GF-D8 (cell line): ENCODE measurements around the gene GPATCH1.
"Not testable (repeated sequence)": the region's sequence is repeated elsewhere in the genome, so short reads cannot be mapped to it uniquely, and the experiment has no call there.

Source experiments
- DNase-seq: peaks from one replicate; lab custom pipeline; 2025; lab: John Stamatoyannopoulos, UW

Gene GPATCH1

DNA sequence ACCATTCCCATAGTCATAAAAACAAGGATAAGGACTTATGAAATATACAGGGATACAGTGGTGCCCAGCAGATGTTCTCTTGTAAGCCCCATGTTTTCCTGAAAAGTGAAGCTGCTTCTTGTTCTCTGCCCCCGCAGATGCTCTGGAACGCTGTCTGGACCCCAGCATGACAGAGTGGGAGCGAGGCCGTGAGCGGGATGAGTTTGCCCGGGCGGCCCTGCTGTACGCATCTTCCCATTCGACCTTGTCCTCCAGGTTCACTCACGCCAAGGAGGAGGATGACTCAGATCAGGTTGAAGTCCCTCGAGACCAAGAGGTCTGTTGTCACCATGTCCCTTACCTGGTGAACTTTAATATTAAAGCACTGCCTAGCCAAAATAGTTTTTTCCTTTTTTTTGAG, 30.6 kb downstream of the GPATCH1 start:
- no peak for DNase-seq

GRCh38 chr19:33114312-33114711, 33.3 kb downstream of the GPATCH1 start:
- DNase-seq, result no peak

- no peak for DNase-seq
These were observed 36.5 kb downstream of the GPATCH1 start for GRCh38 chr19:33117501-33117900.

- DNase-seq, result no peak
These were observed 37.7 kb downstream of the GPATCH1 start for GRCh38 chr19:33118643-33119042.

DNA sequence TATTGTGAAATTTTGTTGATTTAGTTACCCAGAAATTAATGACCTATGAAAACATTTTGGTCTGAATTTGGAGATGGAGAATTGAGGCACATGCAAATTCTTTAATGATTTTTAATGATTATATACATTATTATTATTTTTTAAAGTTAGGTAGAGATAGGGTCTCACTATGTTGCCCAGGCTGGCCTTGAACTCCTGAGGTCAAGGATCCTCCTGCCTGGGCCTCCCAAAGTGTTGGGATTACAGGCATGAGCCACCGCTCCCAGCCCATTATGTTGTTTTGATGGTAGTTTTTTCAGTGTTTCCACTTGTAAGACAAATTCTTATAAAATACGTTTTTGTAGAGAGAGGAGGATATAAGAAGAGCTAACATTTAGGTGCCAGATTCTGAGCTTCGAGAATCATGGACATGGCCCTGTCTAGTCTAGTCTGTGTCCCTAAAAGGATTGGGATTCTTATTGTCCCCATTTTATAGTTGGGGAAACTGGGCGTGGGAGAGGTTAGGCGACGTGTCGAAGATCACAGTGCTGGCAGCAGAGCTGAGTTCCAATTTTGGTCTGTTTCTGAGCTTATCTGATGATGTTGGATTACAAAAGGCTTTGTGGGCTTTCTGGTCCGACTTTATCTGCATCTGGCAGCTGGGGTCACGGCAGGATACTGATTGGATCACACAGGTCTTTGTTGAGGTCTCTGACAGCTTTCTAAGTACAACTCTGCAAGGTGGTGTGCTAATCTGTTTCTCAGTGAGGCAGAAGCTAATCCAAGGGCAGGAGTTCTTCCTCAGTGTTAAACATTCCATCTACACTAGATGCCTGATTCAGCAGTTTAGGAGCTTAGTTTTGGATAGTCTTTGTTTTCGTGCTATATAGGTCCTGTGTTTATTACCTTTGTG, 43.5 kb downstream of the GPATCH1 start:
- peak; percentile 97 for DNase-seq

GRCh38 chr19:33125929-33126388, 45.0 kb downstream of the GPATCH1 start:
- DNase-seq, result peak; percentile 35

DNA sequence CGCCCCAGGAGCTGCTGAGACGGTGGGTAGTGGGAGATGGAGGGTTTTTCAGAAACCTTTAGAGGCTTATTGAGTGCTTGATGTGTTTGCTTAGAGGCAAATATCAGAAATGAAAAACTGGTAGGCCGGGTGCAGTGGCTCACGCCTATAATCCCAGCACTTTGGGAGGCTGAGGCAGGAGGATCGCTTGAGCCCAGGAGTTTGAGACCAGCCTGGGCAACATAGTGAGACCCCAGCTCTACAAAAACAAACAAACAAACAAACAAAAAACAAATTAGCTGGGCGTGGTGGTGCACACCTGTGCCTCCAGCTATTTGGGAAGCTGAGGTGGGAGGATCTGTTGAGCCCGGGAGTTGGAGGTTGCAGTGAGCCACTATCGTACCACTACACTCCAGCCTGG, 45.7 kb downstream of the GPATCH1 start:
- DNase-seq, result not testable (repeated sequence)

- no peak for DNase-seq
These were observed 48.9 kb downstream of the GPATCH1 start for GRCh38 chr19:33129901-33130300.

DNA sequence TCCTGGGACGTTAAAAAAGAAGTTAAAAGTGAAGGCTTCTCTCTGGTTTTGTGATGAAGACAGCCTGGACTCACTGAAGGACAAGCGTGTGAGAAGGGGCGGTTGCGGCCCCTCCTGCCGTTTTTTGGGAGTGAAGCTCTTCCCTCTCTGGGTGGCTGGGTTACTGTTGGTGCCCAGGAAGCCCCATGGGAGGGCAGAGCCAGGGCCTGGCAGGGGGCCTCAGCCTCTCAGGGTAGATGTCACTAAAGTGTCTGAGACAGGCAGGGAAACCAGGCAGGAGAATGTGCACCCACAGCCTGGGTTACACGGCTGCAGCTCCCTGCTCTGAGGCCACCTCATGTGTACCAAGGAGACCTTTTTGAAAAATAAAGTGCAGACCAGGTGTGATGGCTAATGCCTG, 49.5 kb downstream of the GPATCH1 start:
- DNase-seq, result no peak

DNA sequence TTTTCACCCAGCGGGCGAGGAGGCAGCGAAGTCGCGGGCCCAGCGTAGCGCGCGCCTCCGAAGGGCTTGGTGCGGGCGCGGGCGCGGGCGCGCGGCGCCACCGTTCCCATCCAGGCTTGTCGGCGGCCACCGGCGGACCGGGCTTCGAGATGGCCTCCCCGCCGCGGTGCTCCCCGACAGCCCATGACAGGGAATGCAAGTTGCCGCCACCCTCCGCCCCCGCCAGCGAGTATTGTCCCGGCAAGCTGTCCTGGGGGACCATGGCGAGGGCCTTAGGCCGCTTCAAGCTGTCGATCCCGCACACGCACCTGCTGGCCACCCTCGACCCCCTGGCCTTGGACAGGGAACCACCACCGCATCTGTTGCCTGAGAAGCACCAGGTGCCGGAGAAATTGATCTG, 51.0 kb downstream of the GPATCH1 start, which contains the start of gene WDR88:
WDR88 (plus strand) TSS at position 94 of the 400 bp plus-strand sequence; CDS start at position 150, 56 bp downstream.
- no peak for DNase-seq

GRCh38 chr19:33132425-33132824, 51.4 kb downstream of the GPATCH1 start:
- DNase-seq, result no peak

- DNase-seq, result no peak
These were observed 52.6 kb downstream of the GPATCH1 start for GRCh38 chr19:33133438-33134031.

DNA sequence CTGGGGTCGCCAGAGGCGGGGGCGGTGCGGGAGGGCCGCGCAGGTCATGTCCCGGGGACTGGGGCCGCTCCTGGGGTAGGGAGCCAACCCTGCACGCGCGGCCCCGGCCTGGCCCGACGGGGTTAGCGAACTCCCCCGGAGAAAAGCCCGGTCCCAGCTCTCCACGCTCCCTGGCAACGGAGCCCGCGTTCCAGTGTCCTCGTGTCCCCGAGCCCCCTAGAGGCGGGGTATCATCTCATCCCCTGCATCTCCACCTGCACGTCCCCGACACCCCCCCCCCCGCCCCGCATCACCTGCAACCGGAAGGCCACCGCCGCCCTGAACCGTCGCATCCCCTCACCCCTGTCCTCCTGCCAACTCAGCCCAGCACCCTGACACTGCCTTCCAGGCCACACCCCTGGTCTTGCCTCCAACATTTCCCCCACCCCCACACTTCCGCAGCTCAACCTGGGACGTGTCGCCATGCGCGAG, 53.6 kb downstream of the GPATCH1 start:
- DNase-seq, result no peak

GRCh38 chr19:33139165-33139564, 58.2 kb downstream of the GPATCH1 start:
- no peak for DNase-seq

DNA sequence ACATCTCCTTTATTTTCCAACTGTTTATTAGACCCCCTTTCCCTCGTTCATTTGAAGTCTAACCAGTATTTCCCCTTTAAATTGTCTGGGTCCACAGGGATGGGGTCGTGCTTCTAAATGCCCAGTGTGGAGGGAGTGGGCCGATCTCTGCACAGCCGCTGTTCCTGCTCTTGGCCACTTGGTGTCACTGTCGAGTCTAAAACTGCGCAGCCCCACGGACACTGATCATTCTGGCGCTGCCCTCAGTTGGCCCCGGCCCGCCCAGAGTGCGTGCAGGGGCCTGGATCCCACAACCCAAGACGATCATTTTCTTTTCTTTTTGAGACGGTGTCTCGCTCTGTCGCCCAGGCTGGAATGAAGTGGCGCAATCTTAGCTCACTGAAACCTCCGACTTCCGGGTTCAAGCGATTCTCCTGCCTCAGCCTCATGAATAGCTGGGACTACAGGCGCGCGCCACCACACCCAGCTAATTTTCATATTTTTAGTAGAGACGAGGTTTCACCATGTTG, 63.0 kb downstream of the GPATCH1 start:
- no peak for DNase-seq

- DNase-seq, result no peak
These were observed 65.2 kb downstream of the GPATCH1 start for GRCh38 chr19:33146209-33146608.

- DNase-seq, result no peak
These were observed 66.6 kb downstream of the GPATCH1 start for GRCh38 chr19:33147538-33147937.

DNA sequence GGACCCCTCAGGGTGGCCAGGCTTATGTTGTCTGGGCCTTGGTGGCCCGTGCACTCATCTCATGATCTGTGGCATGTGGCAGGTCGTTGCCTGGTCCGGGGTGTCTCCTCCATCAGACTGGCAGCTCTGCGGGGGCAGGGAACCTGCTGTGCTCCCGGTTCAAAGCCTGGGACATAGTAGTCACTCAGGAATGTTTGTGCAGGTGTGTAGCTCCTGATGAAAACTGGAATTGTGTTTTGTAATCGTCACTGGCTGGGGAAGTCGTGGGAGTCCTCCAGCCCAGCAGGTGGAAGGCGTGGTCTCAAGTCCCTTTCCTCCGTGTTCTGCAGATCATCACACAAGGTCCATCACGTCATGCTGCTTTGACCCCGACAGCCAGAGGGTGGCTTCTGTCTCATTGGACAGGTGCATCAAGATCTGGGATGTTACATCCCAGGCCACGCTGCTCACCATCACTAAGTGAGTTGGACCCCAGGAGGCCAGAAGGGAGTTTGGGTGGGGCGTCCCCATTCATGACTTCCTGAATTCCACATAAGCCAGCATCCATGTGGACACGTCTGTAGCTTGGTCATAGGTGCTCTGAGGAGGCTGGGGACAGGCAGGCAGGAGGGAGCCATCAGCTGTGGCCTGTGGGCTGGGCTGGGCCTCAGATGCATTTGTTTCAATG, 70.0 kb downstream of the GPATCH1 start:
- no peak for DNase-seq

- peak; percentile 52 for DNase-seq
These were observed 71.2 kb downstream of the GPATCH1 start for GRCh38 chr19:33152176-33152575.

- DNase-seq, result not testable (repeated sequence)
These were observed 71.6 kb downstream of the GPATCH1 start for GRCh38 chr19:33152625-33153024.

- DNase-seq, result not testable (repeated sequence)
These were observed 73.3 kb downstream of the GPATCH1 start for GRCh38 chr19:33154313-33154712.

DNA sequence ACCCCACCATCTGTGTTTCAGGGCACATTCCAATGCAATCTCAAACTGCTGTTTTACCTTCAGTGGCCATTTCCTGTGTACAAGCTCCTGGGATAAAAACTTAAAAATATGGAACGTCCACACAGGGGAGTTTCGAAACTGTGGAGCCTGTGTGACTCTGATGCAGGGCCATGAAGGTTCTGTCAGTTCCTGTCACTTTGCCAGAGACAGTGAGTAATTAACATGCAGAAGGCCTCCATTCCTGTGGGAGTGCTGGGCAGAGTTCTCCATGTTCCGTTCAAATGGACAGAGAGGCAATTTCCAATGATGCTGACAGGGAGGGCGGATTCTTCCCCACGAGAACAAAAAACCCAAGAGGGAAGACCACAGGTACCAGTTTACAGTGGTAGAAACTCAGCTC, 75.4 kb downstream of the GPATCH1 start:
- no peak for DNase-seq
